Brain pericyte (primary cell): ENCODE measurements around the gene ELMO1.

Source experiments
- DNase-seq: peaks from one replicate; pipeline ENCODE4 v3.0.0-alpha.2; 2012; ENCODE audit warnings: low read depth, low spot score

ELMO1 gene

DNA sequence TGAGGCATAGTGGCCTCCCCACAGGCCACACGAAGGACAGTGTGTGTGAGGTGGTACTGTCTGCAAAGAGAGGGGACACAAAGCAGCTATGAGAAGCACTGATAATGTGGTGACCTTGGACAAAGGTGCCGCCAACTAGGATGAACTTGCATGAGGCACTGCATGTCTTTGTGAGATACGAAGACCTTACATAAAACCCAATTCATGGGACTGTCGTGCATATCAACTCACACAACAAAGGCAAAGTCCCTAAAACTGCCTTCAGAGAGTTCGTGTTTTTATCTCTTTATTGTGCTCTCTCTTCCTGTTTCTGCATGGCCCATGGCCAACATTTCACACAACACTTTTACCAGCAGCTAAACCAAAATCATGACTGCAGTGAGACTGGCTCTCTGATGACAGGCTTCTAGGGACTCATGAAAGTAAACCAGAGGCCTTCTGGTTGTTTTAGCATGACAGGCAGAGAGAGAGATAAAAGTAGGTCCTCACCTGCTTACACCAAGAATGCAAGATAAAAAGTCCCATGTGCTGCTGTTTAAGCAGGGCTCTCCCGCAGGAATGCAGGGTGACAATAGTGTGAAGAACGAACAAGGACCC is 347.8 kb downstream of the ELMO1 start:
- no peak for DNase-seq

DNA sequence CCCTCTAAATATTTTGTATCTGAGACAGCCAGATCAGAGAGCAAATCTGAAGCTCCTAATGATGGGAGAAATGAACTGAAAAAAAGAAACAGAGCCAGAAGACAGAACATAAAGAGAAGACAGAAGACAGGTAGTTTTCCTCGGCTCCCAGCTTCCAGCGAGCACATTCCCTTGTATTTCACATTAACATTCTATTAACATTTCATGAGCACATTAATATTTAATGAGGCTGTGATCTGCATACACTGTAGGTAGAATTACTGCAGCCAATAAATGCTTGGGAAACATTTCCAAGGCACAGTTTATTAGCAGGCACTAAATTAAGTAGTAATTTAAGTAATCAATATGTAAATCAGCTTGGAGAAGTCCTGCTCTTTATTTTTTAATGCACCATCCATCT is 349.9 kb downstream of the ELMO1 start:
- DNase-seq: no peak

DNA sequence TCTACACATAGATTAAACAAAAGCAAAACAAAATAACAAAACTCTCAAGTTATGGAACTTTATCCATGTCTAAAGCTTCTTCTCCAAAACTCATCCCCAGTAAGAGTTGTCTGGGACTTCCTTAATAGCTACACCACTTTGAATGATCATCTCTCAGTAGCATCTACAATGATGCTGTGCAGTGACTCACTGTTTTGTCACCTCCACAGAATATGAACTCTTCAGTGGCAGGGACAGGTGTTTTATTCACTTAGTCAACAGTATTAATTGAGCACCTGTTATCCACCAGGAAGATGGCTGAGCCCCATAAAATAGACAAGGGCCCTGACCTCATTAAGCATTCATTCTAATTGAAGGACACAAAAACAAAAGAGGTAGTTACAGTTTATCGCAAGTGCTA is 350.7 kb downstream of the ELMO1 start:
- DNase-seq: no peak

DNA sequence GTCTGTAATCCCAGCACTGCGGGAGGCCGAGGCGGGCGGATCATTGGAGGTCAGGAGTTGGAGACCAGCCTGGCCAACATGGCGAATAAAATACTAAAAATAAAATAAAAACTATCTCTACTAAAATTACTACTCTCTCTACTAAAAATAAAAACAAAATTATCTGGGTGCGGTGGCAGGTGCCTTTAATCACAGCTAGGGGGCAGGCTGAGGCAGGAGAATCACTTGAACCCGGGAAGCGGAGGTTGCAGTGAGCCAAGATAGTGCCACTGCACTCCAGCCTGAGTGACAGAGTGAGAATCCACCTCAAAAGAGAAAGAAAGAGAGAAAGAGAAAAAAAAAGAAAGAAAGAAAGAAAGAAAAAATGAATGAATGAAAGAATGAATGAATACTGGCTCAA is 351.4 kb downstream of the ELMO1 start:
- DNase-seq: no peak

DNA sequence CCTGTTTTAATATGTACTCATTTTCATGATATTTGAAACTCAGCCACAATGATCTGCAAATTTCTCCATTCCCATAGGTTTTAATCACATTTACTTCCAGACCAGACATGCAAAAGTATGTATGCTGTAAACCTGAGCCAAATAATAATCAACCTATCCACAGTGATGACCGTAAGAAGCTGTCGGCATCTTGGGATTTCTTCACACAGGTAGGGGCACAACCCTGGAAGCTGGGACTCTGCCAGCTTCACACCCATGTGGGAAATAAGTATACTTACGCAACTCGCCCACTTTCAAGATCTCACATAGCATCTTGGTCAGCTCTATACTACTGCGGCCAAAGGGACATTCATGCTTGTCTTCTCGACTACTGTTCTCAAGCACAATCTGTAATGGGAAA is 352.3 kb downstream of the ELMO1 start:
- no peak for DNase-seq

DNA sequence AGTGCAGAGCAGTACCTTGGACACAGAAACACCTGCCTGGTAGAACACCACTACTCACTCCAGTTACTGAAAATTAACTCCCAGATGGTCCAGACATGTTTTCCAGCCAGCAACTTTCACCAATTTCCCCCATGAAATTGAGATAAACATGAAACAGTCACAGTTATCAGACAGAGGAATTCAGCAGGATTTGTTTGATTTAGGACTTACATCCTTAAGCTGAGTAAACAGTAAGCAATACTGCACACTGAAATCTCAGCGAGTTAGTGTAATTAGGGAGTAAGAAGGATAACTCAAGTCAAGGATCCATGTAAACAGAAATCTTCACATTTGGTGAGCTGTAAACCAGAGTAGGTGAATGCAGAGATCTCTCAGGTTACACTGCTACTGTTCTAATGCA is 353.5 kb downstream of the ELMO1 start:
- no peak for DNase-seq

DNA sequence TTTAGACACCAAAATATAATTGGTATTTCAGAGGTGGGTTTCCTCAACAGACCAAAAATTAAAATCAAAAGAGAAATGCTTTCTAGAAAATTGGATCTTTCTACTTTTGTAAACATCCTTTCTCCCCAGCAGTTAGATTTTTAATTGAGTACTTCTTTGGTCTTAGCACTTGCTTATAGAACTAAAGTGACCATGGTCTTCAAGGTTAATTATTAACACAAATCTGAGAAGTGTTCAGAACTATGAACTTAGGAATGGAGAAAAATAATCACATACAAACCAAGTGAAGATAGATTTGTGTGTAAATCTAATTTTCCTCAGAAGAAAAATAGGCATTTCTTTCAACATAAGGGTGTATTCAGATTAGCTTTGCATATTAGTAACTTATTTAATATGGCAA is 355.4 kb downstream of the ELMO1 start:
- DNase-seq: no peak

DNA sequence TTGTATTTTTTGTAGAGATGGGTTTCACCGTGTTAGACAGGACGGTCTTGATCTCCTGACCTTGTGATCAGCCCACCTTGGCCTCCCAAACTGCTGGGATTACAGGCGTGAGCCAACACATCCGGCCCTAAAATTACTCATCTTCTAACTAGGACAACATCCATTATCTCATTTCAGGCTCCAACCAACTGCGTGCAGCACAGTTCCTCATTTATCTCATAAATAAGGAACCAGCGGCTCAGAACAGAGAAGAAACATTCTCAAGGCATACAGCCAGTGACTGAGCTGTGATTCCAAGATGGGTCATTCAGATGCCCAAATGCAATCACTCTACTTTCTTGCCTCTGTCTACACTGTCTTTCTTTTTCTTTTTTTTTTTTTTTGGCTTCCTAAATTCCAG is 356.1 kb downstream of the ELMO1 start:
- no peak for DNase-seq

DNA sequence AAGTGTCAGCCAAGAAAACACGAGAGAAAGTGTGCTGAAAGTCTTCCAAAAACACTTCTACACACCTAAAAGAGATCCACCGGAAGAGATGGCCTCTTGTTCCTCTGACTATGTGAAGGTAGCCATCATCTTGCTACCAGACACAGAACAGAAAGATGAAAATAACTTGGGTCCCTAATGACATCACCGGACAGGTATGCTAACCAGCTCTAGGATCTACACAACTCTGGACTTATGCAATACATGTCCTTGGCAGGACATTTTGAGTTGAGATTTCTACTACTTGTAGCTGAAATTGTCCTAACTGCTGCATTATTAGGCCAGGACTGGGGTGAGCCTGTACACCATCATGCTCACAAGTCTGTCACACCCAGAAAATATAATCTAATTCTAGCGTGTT is 358.7 kb downstream of the ELMO1 start:
- DNase-seq: no peak

DNA sequence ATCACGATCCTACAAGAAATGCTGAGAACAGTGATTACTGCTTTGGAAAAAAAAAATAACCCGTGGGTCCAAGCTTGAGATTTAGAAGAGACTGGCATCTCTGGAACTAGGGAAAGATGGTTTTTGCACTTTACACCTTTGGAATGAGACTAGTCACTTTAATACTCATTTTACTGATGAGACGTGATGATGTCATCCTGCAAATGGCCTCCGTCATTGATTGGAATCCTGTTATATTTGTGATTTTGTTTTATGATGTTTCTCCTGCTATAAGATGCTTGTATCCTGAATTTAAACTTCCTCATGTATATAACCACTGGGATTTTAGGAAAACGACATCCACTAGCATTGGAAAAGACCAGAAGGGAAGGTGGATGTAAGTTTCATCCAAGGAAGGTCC is 363.1 kb downstream of the ELMO1 start:
- no peak for DNase-seq

DNA sequence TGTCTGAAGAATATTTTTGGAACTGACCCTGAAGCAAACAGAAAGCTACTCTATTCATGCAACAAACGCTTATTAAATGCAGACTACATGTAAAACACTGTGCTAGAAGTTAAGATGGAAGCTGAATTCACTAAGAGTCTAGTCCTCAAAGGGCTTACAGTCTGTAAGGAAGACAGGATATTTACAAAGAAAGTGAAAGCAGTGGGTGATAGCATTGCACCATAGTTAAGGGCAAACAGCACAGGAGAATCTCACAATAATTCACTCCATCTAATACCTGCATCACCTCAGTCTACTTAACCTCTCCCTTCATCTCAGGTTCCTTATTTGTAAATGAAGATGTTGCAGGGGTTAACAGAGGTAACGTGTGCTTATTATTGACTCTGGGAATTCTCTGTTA is 364.4 kb downstream of the ELMO1 start:
- DNase-seq: no peak

DNA sequence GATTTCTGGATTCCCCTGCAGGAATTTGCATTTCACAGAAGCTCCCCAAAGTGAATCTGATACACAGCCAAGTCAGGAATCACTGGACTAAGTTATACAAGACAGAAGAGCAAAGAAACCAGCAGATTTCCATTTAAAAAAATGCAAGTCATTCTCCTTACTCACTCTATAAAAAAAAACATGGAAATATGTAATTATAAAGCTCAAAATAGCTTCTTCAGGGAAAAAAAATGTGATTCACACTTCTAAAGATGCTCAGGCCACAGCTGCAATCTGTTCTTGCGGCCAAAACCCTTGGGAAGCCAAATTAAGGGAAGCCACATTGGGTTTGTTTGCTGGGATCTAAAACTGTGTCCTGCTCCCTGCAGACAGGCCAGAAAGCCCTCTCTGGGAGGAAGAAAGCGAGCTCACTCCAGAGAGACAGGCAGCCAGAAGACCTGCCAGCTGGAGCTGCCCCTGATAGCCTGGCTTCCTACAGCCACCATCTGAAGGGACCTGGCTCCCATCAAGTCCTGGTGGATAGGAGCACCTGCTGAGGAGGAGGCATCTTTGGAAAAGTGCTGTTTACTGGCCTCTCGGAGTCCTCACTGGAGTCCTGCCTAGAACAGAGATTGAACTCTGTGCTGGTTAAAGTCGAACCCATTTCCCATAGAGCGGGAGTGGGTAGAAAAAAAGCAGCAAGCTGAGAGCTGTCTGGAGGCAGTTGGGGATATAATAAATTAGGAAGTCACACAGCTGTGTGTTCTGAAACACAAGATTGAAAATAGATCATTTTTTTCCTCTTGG is 365.2 kb downstream of the ELMO1 start:
- DNase-seq: no peak

DNA sequence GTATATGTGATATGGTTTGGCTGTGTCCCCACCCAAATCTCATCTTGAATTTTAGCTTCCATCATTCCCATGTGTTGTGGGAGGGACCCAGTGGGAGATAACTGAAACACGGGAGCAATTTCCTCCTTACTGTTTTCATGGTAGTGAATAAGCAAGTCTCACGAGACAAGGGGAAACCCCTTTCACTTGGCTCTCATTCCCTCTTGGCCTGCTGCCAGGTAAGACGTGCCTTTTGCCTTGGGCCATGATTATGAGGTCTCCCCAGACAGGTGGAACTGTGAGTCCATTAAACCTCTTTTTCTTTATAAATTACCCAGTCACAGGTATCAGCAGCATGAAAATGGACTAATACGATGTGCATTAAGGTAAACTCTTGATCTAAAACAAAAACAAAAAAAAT is 367.2 kb downstream of the ELMO1 start:
- no peak for DNase-seq

DNA sequence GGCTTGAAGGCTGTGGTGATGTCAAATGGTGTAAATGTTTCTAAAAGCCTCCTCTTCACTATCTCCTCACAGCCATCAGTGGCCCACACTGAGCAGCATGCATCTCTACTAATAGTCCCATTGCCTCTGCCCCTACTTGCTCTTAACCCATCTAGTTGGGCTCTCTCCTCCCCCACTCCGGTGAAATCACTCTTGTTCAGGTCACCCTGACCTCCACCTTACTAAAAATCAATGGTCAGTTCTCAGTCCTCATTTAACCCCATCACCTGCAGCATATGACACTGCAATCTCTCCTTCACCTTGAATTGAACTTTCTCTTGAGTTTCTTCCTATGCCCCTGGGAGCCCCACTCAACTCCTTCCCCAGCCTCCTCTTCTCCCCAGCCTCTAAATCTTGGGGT is 369.2 kb downstream of the ELMO1 start:
- no peak for DNase-seq

DNA sequence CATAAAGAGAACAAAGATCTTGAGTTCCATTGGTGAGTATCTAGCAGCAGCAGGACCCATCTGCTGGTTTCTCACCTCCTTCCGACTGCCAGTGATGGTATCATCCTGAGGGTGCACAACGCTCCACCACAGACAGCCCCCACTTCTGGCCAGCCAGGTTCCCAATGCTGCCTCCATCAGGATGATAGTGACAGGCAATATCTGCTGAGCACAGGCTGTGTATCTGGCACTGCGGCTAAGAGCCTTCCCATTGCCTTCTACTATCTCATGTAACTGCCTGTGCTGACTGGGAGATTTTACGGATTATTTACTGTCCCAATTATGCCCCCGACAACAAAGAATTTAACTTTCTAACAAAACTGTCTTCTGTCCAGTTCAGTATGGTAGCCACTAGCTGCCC is 372.0 kb downstream of the ELMO1 start:
- DNase-seq: no peak

DNA sequence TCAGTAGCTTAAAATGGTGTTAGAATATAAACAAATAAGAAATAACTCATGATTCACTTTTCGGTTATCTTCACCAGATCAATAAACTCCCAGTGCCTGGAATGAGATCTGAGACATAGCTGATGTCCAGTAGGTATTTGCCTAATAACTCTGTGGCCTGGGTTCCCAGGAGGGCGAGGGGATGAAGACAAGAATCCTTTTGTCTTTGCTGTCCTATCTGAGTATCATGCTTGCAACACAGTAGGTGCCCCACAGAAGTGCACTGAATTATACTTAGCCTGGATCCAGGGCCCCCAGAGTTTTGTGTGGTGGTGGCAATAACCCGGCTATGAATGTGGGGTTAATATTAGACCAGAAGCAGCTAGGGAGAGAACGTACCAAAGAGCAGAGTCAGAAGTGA is 374.3 kb downstream of the ELMO1 start:
- no peak for DNase-seq

DNA sequence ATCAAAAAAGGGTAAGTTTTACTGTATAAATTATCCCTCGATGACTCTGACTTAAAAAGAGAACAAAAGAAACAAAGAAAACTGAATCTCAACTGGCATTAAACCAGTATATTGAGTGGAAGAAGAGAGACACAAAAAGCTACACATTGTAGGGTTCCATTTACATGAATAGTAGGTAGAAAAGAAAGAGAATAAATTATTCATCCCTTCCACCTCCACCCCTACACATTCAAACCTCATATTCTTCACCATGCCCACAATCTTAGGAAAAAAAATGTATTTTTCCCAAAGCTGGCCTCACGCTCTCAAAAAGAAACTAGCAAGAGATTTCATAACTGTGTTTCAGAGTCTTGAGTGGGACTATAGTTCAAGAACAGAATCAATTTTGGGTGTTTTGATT is 377.5 kb downstream of the ELMO1 start:
- no peak for DNase-seq

DNA sequence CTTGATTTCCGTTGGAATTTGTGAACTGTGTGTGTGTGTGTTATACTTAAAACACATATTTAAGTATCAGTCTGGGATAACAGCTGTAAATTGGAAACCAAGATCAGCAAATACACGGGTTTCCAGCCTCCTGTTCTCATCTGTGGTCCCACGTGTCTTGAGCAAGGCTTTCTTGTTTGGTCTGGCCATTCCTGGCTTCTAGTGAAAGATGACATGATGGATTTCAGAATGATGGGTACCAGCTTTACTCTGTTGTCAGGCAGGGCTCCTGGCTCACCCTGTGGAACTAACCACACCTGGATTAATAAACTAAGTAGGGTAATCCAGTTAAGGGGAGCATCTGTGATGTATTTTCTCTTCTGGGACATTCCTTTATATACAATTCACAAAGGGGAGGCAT is 378.2 kb downstream of the ELMO1 start:
- DNase-seq: no peak

DNA sequence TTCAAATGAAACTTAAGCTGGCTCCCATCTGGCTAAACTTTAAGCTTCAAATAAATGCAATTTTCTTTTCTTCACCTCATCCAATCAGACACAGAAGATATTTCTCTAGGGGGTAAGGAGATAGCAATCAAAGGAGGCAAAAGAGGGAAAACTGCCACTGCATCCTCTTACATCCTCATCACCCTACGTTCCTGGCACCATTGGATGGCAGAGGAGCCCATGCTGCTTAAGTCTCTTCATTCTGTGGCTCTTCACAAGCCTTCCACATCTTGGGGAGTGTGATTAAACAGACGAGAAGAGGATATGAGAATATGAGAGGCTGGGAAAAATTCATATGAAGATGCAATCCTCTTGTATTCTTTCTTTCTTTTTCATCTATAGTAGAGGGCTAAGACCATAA is 378.6 kb downstream of the ELMO1 start:
- DNase-seq: no peak

DNA sequence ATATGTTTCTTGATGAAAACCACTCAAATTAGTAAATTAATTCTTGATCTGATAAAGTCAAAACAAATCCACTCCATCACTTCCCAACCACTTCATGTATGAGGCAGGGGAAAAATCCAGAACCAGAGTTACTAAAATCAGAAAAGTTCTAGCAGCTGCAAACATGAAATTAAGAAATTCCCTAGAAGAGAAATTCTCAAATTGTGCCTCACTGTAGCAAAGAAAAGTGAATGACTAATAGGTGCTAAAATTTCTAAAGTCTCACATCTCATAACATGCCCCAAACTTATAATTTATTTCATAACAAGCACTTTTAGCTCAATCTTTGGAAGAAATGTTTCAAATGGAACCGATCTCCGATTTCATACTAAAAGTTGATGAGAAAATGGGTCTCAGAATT is 379.3 kb downstream of the ELMO1 start:
- DNase-seq: no peak

DNA sequence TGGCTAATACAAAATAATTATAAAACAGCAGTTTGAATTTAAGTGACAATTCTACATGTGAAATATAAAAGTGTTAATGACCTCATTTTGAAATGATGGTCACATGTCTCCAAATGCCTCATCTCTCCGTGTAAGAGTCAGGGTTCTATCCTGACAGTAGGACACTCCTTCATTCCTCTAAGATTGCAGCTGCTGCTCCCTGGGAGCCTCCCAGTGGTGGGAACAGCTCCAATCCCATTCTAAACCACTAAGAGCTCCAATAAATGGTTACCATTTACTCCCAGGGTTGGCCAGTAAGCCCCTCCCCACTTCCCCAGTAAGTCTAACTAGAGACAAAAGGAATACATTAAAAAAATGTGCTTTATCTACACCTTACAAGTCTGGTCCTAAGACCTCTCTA is 379.8 kb downstream of the ELMO1 start:
- DNase-seq: no peak

DNA sequence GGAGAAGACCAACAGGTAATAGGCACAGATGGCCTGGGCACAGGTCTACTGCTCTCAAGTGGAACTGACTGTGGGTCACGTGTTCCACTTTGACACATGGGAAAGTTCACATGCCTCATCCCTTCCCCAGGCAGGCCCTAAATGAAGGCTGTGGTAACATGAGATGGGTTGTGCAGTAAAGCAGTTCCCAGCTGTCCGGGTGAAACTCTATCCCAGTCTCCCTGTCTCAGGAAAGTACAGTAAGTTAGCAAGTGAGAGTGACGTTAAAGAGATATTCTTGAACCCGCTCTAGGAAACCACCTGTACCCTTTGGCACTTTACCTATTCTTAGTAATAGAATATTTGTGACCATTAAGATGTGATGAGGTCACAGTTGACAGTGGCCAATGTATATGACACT is 380.6 kb downstream of the ELMO1 start:
- DNase-seq: no peak

DNA sequence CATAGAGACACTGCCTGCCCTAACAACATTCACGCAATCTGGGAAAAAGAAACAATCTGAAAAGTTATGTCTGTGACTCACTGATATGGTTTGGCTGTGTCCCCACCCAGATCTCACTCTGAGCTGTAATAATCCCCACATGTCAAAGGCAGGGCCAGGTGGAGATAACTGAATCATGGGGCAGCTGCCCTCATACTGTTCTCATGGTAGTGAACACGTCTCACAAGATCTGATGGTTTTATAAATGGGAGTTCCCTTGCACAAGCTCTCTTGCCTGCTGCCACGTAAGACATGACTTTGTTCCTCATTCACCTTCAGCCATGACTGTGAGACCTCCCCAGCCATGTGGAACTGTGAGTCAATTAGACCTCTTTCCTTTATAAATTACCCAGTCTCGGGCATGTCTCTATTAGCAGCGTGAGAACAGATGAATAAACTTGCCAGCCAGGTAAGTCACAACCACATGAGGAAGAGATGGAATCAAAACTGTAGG is 382.8 kb downstream of the ELMO1 start:
- DNase-seq: no peak

DNA sequence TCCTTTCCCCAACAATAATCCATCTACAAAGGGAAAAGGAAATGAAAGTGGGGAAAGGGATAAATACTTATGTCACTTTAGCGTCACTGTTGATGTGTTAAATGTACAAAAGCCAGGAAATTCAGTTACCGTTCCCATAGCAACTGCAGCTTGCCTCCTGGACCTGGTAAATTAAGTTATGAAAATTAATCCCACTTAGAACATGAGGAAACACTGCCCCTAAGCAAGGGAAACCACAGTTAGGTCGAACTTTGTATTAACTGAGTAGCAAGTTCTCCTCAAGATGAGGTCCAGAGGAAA is 386.2 kb downstream of the ELMO1 start:
- DNase-seq: no peak
